A549 (cell line): ENCODE measurements around the gene AFAP1. TPM values are rescaled to one million over a fixed set of nuclear protein-coding genes. Genes with fewer than 3 reads are reported as not detected.

ENCODE experiments used
- ATAC-seq, 2 experiments: fragments of 200-7000 bp in 1 of 2; fragments of >200 bp in 1 of 2; cut with Nextera tagmentation in 1 of 2; cut with Tn5 transposase in 1 of 2; 3 replicates each; pipeline versions ENCODE4 v1.8.0 to v1.9.1; 2018 to 2020; ENCODE audit warnings: mild to moderate bottlenecking in 1 of 2, moderate library complexity in 1 of 2
- CTCF ChIA-PET: fragments of 300-600 bp; sonication (Branson Sonifier 250); formaldehyde crosslinking; extraction: SDS; loops from one replicate; lab custom pipeline; 2021; ENCODE audit warnings: antibody characterized with exemption, inconsistent platforms; lab: Yijun Ruan, JAX
- POLR2A ChIA-PET: fragments of 350-600 bp; formaldehyde crosslinking; extraction: SDS; loops from one replicate; lab custom pipeline; 2021; ENCODE audit warnings: antibody characterized with exemption, inconsistent platforms; lab: Yijun Ruan, JAX
- DNase-seq, 2 experiments: peaks; one replicate each; pipeline versions ENCODE4 v3.0.0 to v3.0.0-alpha.2; 2011 to 2016; ENCODE audit warnings: low read depth in 1 of 2, low spot score in 1 of 2
- FAIRE-seq: peaks from 2 replicates; lab custom pipeline; 2011; peaks lifted over from hg19 to GRCh38; lab: Jason Lieb, UNC
- H3K27ac ChIP-seq, 2 experiments: fragments of >200 bp; sonication (Bioruptor Twin); formaldehyde crosslinking; 3 replicates each; pipeline ENCODE4 v1.5.1; 2016 to 2017
- H3K4me1 ChIP-seq: fragments of >200 bp; sonication (Bioruptor Twin); formaldehyde crosslinking; 3 replicates; pipeline ENCODE4 v1.6.1; 2016
- H3K4me2 ChIP-seq: fragments of >200 bp; sonication (Bioruptor Twin); formaldehyde crosslinking; 3 replicates; pipeline ENCODE4 v1.6.1; 2016
- H3K4me3 ChIP-seq: fragments of >200 bp; sonication (Bioruptor Twin); formaldehyde crosslinking; 3 replicates; pipeline ENCODE4 v1.5.1; 2016
- H3K9me3 ChIP-seq: fragments of >200 bp; sonication (Bioruptor Twin); formaldehyde crosslinking; 3 replicates; pipeline ENCODE4 v1.6.1; 2016
- BHLHE40 ChIP-seq: IDR thresholded peaks from 2 replicates; pipeline ENCODE4 v1.6.1; 2012; ENCODE audit warnings: low read depth, low read length, inconsistent platforms
- CEBPB ChIP-seq, 2 experiments: fragments of >200 bp in 1 of 2; sonication (Bioruptor Twin) in 1 of 2; formaldehyde crosslinking in 1 of 2; IDR thresholded peaks; 2 replicates each; pipeline ENCODE4 v1.6.1; 2012 to 2016
- CTCF ChIP-seq: fragments of >200 bp; sonication (Bioruptor Twin); formaldehyde crosslinking; IDR thresholded peaks from 3 replicates; pipeline ENCODE4 v1.5.1; 2016
- EHF ChIP-seq: fragments of 250-450 bp; sonication (Bioruptor Pico); IDR thresholded peaks from 2 replicates; pipeline ENCODE4 v1.5.0; 2020; ENCODE audit warnings: mild to moderate bottlenecking
- EHMT2 ChIP-seq: fragments of 200-600 bp; sonication (generic); IDR thresholded peaks from 2 replicates; pipeline ENCODE4 v1.6.1; 2016; ENCODE audit warnings: antibody characterized with exemption, low read depth, mild to moderate bottlenecking, moderate library complexity
- FOSB ChIP-seq: fragments of 250-450 bp; sonication (Bioruptor Pico); IDR thresholded peaks from 2 replicates; pipeline ENCODE4 v1.5.0; 2020; ENCODE audit warnings: mild to moderate bottlenecking, moderate library complexity
- HES2 ChIP-seq: fragments of >200 bp; sonication (Bioruptor Twin); formaldehyde crosslinking; IDR thresholded peaks from 2 replicates; pipeline ENCODE4 v1.6.1; 2016
- JUNB ChIP-seq: fragments of >200 bp; sonication (Bioruptor Twin); formaldehyde crosslinking; IDR thresholded peaks from 2 replicates; pipeline ENCODE4 v1.6.1; 2016
- KDM1A ChIP-seq: fragments of 200-600 bp; sonication (generic); IDR thresholded peaks from 2 replicates; pipeline ENCODE4 v1.6.1; 2016; ENCODE audit warnings: low read depth, mild to moderate bottlenecking
- MAX ChIP-seq: IDR thresholded peaks from 2 replicates; pipeline ENCODE4 v1.6.1; 2012
- MYC ChIP-seq: IDR thresholded peaks from 2 replicates; pipeline ENCODE4 v1.6.1; 2012; ENCODE audit warnings: mild to moderate bottlenecking, inconsistent platforms, low read length, improper control_type of control experiment, borderline replicate concordance
- POLR2AphosphoS2 ChIP-seq: conservative IDR thresholded peaks from 2 replicates; pipeline ENCODE4 v1.6.1; 2012; ENCODE audit warnings: low read length, improper control_type of control experiment, inconsistent platforms
- RAD21 ChIP-seq, 2 experiments: fragments of >200 bp in 1 of 2; sonication (Bioruptor Twin) in 1 of 2; formaldehyde crosslinking in 1 of 2; IDR thresholded peaks in 1 of 2; conservative IDR thresholded peaks in 1 of 2; 2 replicates in 1 of 2; 3 replicates in 1 of 2; pipeline ENCODE4 v1.6.1; 2012 to 2018; ENCODE audit warnings: inconsistent platforms in 1 of 2
- REST ChIP-seq: fragments of 200-600 bp; sonication (generic); IDR thresholded peaks from 2 replicates; pipeline ENCODE4 v1.6.1; 2016; ENCODE audit warnings: antibody characterized with exemption, mild to moderate bottlenecking, moderate library complexity
- whole genome bisulfite sequencing: methylation state at CpG from one replicate; pipeline ENCODE4 v1.1.6; 2017; ENCODE audit errors: missing lambda C conversion rate; 5-methylcytosine and 5-hydroxymethylcytosine counted together
- polyA plus RNA-seq, 4 experiments: library from polyadenylated mRNA; depleted of rRNA in 3 of 4; stranded (reverse); fragments of >200 nt; fragmentation: RNase III in 1 of 4; extraction: RNeasy Plus Mini Kit Qiagen cat#74134 plus additional on column Dnase treatment in 1 of 4; gene quantifications; 2 replicates in 3 of 4; 3 replicates in 1 of 4; pipeline ENCODE4 v1.2.3, GENCODE V29; 2011 to 2017

AFAP1 gene
- polyA plus RNA-seq, 2 of the 4 experiments (the other 2 are of a cell fraction), result 25.4 to 29.6 TPM

- CTCF ChIA-PET, result interaction anchor here (0.7 to 1.1 kb wide), 3 partner anchors 10 to 81 kb away, joined by 3 to 5 read pairs (median 3); no protein-coding TSS in a partner anchor
Measured at GRCh38 chr4:7912826-7913225, 26.8 kb downstream of the AFAP1 start.

GRCh38 chr4:7910952-7911578, 28.6 kb downstream of the AFAP1 start:
- Histone ChIP-seq H3K4me1 (peaks cover 89% of the 10 kb centered on the region), H3K9me3 (no peaks in the 10 kb centered on the region), H3K4me2 (peak overlapping the region; percentile 86), H3K27ac (peak overlapping the region; percentile 76 to 79), H3K4me3 (0 out of 3 replicates have a peak overlapping the region, but pooled peaks have one; percentile 24)
- FAIRE-seq, result no peak
- ChIA-PET CTCF (interaction anchor here (0.8 to 1.0 kb wide), 3 partner anchors 16 to 105 kb away, joined by 3 to 5 read pairs (median 3); no protein-coding TSS in a partner anchor), POLR2A (no interaction called here)
- peak; percentile 57 to 61; a peak in 5 of 6 replicates for ATAC-seq
- TF ChIP-seq MYC (no peak), EHF (CRISPR knock-in tag) (no peak), JUNB (no peak), RAD21 (conservative IDR thresholded peaks at IDR 0.05 in 1 of 2, IDR thresholded peaks at IDR 0.05 in 1 of 2) (no peak), KDM1A (no peak), MAX (no peak), FOSB (CRISPR knock-in tag) (no peak), REST (no peak), POLR2AphosphoS2 (no peak), BHLHE40 (no peak)
- 56% methylated on average over 11 of the region's 16 CpGs for WGBS
- peak in 1 of 2 experiments; percentile 24 for DNase-seq

More at GRCh38 chr4:7912826-7913225, 26.8 kb downstream of the AFAP1 start:
- no peak for TF ChIP-seq CTCF
- TF ChIP-seq, all 56 proteins: peak for 0
- no peak for ATAC-seq
- DNase-seq, result no peak
- Histone ChIP-seq H3K27ac (peak overlapping the region in 1 of 2 experiments; percentile 59; a peak in 3 of 6 replicates), H3K4me2 (no peak overlapping the region), H3K4me3 (no peak overlapping the region), H3K9me3 (no peaks in the 10 kb centered on the region), H3K4me1 (peaks cover 88% of the 10 kb centered on the region)
- WGBS, result 100% methylated on average over 1 of the region's 1 CpG
- FAIRE-seq, result no peak
- POLR2A ChIA-PET, result no interaction called here

- ATAC-seq (peak; percentile 55 to 63; a peak in 4 of 6 replicates), FAIRE-seq (no peak), DNase-seq (no peak)
- Histone ChIP-seq H3K4me3 (peak overlapping the region; percentile 24; the same call in 2 of the 3 replicates), H3K27ac (peak overlapping the region; percentile 76 to 79), H3K9me3 (no peaks in the 10 kb centered on the region), H3K4me1 (peaks cover 89% of the 10 kb centered on the region), H3K4me2 (peak overlapping the region; percentile 86)
- ChIA-PET CTCF (interaction anchor here (1.0 kb wide), 1 partner anchor 106 kb away, joined by 5 read pairs; no protein-coding TSS in a partner anchor), POLR2A (interaction anchor here (1.0 kb wide), 1 partner anchor 68 kb away, joined by 3 read pairs; no protein-coding TSS in a partner anchor)
- WGBS, result 64% methylated on average over 12 of the region's 16 CpGs
- TF ChIP-seq EHMT2 (no peak), CEBPB (IDR thresholded peaks at IDR 0.05) (peak in 1 of 2 experiments; percentile 72; a peak in 2 of 4 replicates), HES2 (0 out of 2 replicates have a peak, but pooled peaks have one; percentile 10)
Measured at GRCh38 chr4:7910263-7910896, 29.3 kb downstream of the AFAP1 start.
